ENCODE measurements around the gene FOXP1. TPM values are rescaled to one million over a fixed set of nuclear protein-coding genes. Genes with fewer than 3 reads are reported as not detected.

The FOXP1 gene
- total and polyA plus RNA-seq, 9 of the 15 experiments (the other 6 are each of a cell fraction or from before 2014, with no cell fraction given), result 7.7 to 34.5 (median 13.7) TPM

GRCh38 chr3:71484452-71484851 lies 99.1 kb downstream of the FOXP1 start:
- no peak for FAIRE-seq
- Histone ChIP-seq H3K4me2 (ENCODE audit: insufficient read depth, low read length) (no peak overlapping the region), H3K27ac (ENCODE audit: extremely low read depth, low read depth, low read length) (no peak overlapping the region), H3K9ac (ENCODE audit: insufficient read depth in 1 of 2, low read depth in 2 of 2, low read length in 2 of 2) (no peak overlapping the region), H4K20me1 (replicated peaks; ENCODE audit: control insufficient read depth, insufficient read depth, low read length) (no peaks in the 10 kb centered on the region), H3K4me1 (replicated peaks in 1 of 2; ENCODE audit: control insufficient read depth in 2 of 2, insufficient read depth in 2 of 2, low read length in 2 of 2) (no peaks in the 10 kb centered on the region; a peak in 1 of 5 replicates), H3K4me3 (no peak overlapping the region), H2AFZ (ENCODE audit: low read depth, low read length) (no peak overlapping the region), H3K27me3 (ENCODE audit: control insufficient read depth in 2 of 2, insufficient read depth in 2 of 2, low read length in 2 of 2) (no peaks in the 10 kb centered on the region), H3K9me1 (ENCODE audit: control insufficient read depth, insufficient read depth, low read length) (no peaks in the 10 kb centered on the region), H3K9me3 (replicated peaks; ENCODE audit: control insufficient read depth, insufficient read depth, low read depth, low read length) (no peaks in the 10 kb centered on the region), H3K36me3 (ENCODE audit: control insufficient read depth, insufficient read depth, low read length) (0 out of 3 replicates have a peak, but pooled peaks cover 2% of the 10 kb centered on the region), H3K79me2 (ENCODE audit: control insufficient read depth, insufficient read depth, low read length) (no peaks in the 10 kb centered on the region)
- ChIA-PET CTCF (ENCODE audit: low intra/inter-chr PET ratio) (no interaction called here), POLR2A (interaction anchor here (0.6 kb wide), 1 partner anchor 364 kb away, joined by 3 read pairs; no protein-coding TSS in a partner anchor)
- WGBS (ENCODE audit: insufficient coverage, low coverage, missing lambda C conversion rate), result 90% methylated on average over 5 of the region's 5 CpGs
- no peak for DNase-seq (ENCODE audit: extremely low read depth in 1 of 4, low spot score in 3 of 4)
- no TSS peak for BruUV-seq (replicated peaks)
- TF ChIP-seq, protein P1, sequence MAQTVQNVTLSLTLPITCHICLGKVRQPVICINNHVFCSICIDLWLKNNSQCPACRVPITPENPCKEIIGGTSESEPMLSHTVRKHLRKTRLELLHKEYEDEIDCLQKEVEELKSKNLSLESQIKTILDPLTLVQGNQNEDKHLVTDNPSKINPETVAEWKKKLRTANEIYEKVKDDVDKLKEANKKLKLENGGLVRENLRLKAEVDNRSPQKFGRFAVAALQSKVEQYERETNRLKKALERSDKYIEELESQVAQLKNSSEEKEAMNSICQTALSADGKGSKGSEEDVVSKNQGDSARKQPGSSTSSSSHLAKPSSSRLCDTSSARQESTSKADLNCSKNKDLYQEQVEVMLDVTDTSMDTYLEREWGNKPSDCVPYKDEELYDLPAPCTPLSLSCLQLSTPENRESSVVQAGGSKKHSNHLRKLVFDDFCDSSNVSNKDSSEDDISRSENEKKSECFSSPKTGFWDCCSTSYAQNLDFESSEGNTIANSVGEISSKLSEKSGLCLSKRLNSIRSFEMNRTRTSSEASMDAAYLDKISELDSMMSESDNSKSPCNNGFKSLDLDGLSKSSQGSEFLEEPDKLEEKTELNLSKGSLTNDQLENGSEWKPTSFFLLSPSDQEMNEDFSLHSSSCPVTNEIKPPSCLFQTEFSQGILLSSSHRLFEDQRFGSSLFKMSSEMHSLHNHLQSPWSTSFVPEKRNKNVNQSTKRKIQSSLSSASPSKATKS (CRISPR knock-in tag; IDR thresholded peaks at IDR 0.05), result no peak
- TF ChIP-seq CLOCK (CRISPR knock-in tag; IDR thresholded peaks at IDR 0.05; ENCODE audit: borderline replicate concordance) (no peak), COPS2 (conservative IDR thresholded peaks at IDR 0.05) (no peak), NFATC3 (IDR thresholded peaks at IDR 0.05) (no peak), BCOR (IDR thresholded peaks at IDR 0.05) (peak; percentile 28; the same call in 1 of the 2 replicates), RBM25 (IDR thresholded peaks at IDR 0.05; ENCODE audit: low read depth, low read length, severe bottlenecking) (peak; percentile 68), KDM1A (IDR thresholded peaks at IDR 0.05) (0 out of 4 replicates have a peak, but pooled peaks of 1 of the 2 experiments have one; percentile 13), MEF2D (tag; conservative IDR thresholded peaks at IDR 0.05; ENCODE audit: low read depth) (no peak)
- TF ChIP-seq, protein P2, sequence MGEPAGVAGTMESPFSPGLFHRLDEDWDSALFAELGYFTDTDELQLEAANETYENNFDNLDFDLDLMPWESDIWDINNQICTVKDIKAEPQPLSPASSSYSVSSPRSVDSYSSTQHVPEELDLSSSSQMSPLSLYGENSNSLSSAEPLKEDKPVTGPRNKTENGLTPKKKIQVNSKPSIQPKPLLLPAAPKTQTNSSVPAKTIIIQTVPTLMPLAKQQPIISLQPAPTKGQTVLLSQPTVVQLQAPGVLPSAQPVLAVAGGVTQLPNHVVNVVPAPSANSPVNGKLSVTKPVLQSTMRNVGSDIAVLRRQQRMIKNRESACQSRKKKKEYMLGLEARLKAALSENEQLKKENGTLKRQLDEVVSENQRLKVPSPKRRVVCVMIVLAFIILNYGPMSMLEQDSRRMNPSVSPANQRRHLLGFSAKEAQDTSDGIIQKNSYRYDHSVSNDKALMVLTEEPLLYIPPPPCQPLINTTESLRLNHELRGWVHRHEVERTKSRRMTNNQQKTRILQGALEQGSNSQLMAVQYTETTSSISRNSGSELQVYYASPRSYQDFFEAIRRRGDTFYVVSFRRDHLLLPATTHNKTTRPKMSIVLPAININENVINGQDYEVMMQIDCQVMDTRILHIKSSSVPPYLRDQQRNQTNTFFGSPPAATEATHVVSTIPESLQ (CRISPR knock-in tag; IDR thresholded peaks at IDR 0.05), result no peak
- intact Hi-C loops (cut with micrococcal nuclease) (no loop called here), in situ Hi-C loops (cut with MboI) (no loop called here)
- ATAC-seq, result no peak
